ENCODE results near the gene EIF3F.

The EIF3F gene

GRCh38 chr11:8023831-8024555 is 36.9 kb downstream of the EIF3F start:
- no peaks in the 10 kb centered on the region for H3K9me3 ChIP-seq (replicated peaks in 1 of 11)
- H3K4me3 ChIP-seq, result no peak overlapping the region
- TF ChIP-seq Cebpa-rat (IDR thresholded peaks at IDR 0.05), result no peak
- peaks cover 0 to 7% (median 0%) of the 10 kb centered on the region in 11 experiments; a peak in 3 of 22 replicates for H4K20me1 ChIP-seq
- H3K27me3 ChIP-seq, result peaks cover 23 to 28% (median 25%) of the 10 kb centered on the region in 11 experiments
- no peak overlapping the region for H3K9ac ChIP-seq
- H3K27ac ChIP-seq, result no peak overlapping the region
- no peaks in the 10 kb centered on the region for H3K36me3 ChIP-seq
- H3K4me2 ChIP-seq, result no peak overlapping the region
- peaks cover 6 to 29% (median 12%) of the 10 kb centered on the region in 10 experiments; a peak in 17 of 20 replicates for H3K4me1 ChIP-seq

- Histone ChIP-seq H3K9ac (no peak overlapping the region), H3K4me1 (peaks cover 2 to 20% (median 6%) of the 10 kb centered on the region in 10 experiments; a peak in 17 of 20 replicates), H3K36me3 (no peaks in the 10 kb centered on the region), H3K4me3 (no peak overlapping the region), H3K27me3 (peaks cover 12 to 17% (median 14%) of the 10 kb centered on the region in 11 experiments), H4K20me1 (peaks cover 0 to 2% (median 0%) of the 10 kb centered on the region in 11 experiments; a peak in 2 of 22 replicates), H3K4me2 (0 out of 22 replicates have a peak overlapping the region, but pooled peaks of 1 of the 11 experiments have one; percentile 1), H3K9me3 (replicated peaks in 1 of 11) (no peaks in the 10 kb centered on the region), H3K27ac (no peak overlapping the region)
- no peak for TF ChIP-seq Cebpa-rat (IDR thresholded peaks at IDR 0.05)
These were observed 38.0 kb downstream of the EIF3F start for GRCh38 chr11:8025123-8025522.

GRCh38 chr11:8025816-8026215 is 38.7 kb downstream of the EIF3F start:
- 0 out of 22 replicates have a peak overlapping the region, but pooled peaks of 1 of the 11 experiments have one; percentile 1 for H3K4me2 ChIP-seq
- H3K9ac ChIP-seq, result no peak overlapping the region
- no peak for TF ChIP-seq Cebpa-rat (IDR thresholded peaks at IDR 0.05)
- H3K27ac ChIP-seq, result no peak overlapping the region
- H3K36me3 ChIP-seq, result no peaks in the 10 kb centered on the region
- H3K9me3 ChIP-seq (replicated peaks in 1 of 11), result no peaks in the 10 kb centered on the region
- H3K4me3 ChIP-seq, result no peak overlapping the region
- H4K20me1 ChIP-seq, result no peaks in the 10 kb centered on the region
- peaks cover 0 to 17% (median 3%) of the 10 kb centered on the region in 10 experiments; a peak in 7 of 20 replicates for H3K4me1 ChIP-seq
- peaks cover 5 to 10% (median 7%) of the 10 kb centered on the region in 11 experiments for H3K27me3 ChIP-seq

- H3K9me3 ChIP-seq (replicated peaks in 1 of 11), result no peaks in the 10 kb centered on the region
- peak in 1 of 11 experiments; percentile 54; a peak in 1 of 22 replicates for TF ChIP-seq Cebpa-rat (IDR thresholded peaks at IDR 0.05)
- H3K4me2 ChIP-seq, result peak overlapping the region in 4 of 11 experiments; percentile 7 to 25 (median 20); a peak in 4 of 22 replicates
- H3K4me3 ChIP-seq, result no peak overlapping the region
- no peak overlapping the region for H3K27ac ChIP-seq
- no peak overlapping the region for H3K9ac ChIP-seq
- no peaks in the 10 kb centered on the region for H3K27me3 ChIP-seq
- no peaks in the 10 kb centered on the region for H4K20me1 ChIP-seq
- H3K36me3 ChIP-seq, result no peaks in the 10 kb centered on the region
- H3K4me1 ChIP-seq, result peaks cover 0 to 17% (median 3%) of the 10 kb centered on the region in 10 experiments; a peak in 7 of 20 replicates
These were observed 39.8 kb downstream of the EIF3F start for GRCh38 chr11:8026982-8027381.

- no peaks in the 10 kb centered on the region for H4K20me1 ChIP-seq
- H3K4me3 ChIP-seq, result no peak overlapping the region
- peaks cover 0 to 27% (median 15%) of the 10 kb centered on the region in 10 experiments; a peak in 15 of 20 replicates for H3K4me1 ChIP-seq
- no peak overlapping the region for H3K9ac ChIP-seq
- H3K4me2 ChIP-seq, result no peak overlapping the region
- no peaks in the 10 kb centered on the region for H3K9me3 ChIP-seq (replicated peaks in 1 of 11)
- H3K27me3 ChIP-seq, result no peaks in the 10 kb centered on the region
- H3K27ac ChIP-seq, result no peak overlapping the region
- TF ChIP-seq Cebpa-rat (IDR thresholded peaks at IDR 0.05), result no peak
- no peaks in the 10 kb centered on the region for H3K36me3 ChIP-seq
These were observed 41.6 kb downstream of the EIF3F start for GRCh38 chr11:8028766-8029165.

GRCh38 chr11:8030526-8031247 is 43.5 kb downstream of the EIF3F start:
- no peak overlapping the region for H3K9ac ChIP-seq
- H3K27me3 ChIP-seq, result no peaks in the 10 kb centered on the region
- H3K4me1 ChIP-seq, result peaks cover 0 to 28% (median 14%) of the 10 kb centered on the region in 10 experiments; a peak in 15 of 20 replicates
- H3K27ac ChIP-seq, result no peak overlapping the region
- H3K4me2 ChIP-seq, result no peak overlapping the region
- no peak overlapping the region for H3K4me3 ChIP-seq
- TF ChIP-seq Cebpa-rat (IDR thresholded peaks at IDR 0.05), result no peak
- no peaks in the 10 kb centered on the region for H3K9me3 ChIP-seq (replicated peaks in 1 of 11)
- H4K20me1 ChIP-seq, result no peaks in the 10 kb centered on the region
- no peaks in the 10 kb centered on the region for H3K36me3 ChIP-seq

- no peak overlapping the region for H3K4me3 ChIP-seq
- no peak for TF ChIP-seq Cebpa-rat (IDR thresholded peaks at IDR 0.05)
These were observed 44.3 kb downstream of the EIF3F start for GRCh38 chr11:8031248-8032115.

GRCh38 chr11:8032122-8032521 is 45.0 kb downstream of the EIF3F start:
- no peak for TF ChIP-seq Cebpa-rat (IDR thresholded peaks at IDR 0.05)
- no peak overlapping the region for H3K27ac ChIP-seq

More at GRCh38 chr11:8031248-8032115, 44.3 kb downstream of the EIF3F start:
- H3K9ac ChIP-seq, result no peak overlapping the region
- H3K27me3 ChIP-seq, result no peaks in the 10 kb centered on the region
- H4K20me1 ChIP-seq, result no peaks in the 10 kb centered on the region
- H3K27ac ChIP-seq, result no peak overlapping the region
- H3K36me3 ChIP-seq, result no peaks in the 10 kb centered on the region
- H3K4me2 ChIP-seq, result no peak overlapping the region
- H3K4me1 ChIP-seq, result peaks cover 0 to 24% (median 12%) of the 10 kb centered on the region in 10 experiments; a peak in 15 of 20 replicates
- no peaks in the 10 kb centered on the region for H3K9me3 ChIP-seq (replicated peaks in 1 of 11)

More at GRCh38 chr11:8032122-8032521, 45.0 kb downstream of the EIF3F start:
- Histone ChIP-seq H3K4me1 (peaks cover 0 to 17% (median 12%) of the 10 kb centered on the region in 10 experiments; a peak in 15 of 20 replicates), H3K4me3 (no peak overlapping the region), H3K36me3 (no peaks in the 10 kb centered on the region), H3K4me2 (no peak overlapping the region), H4K20me1 (no peaks in the 10 kb centered on the region), H3K9ac (no peak overlapping the region), H3K27me3 (no peaks in the 10 kb centered on the region), H3K9me3 (replicated peaks in 1 of 11) (no peaks in the 10 kb centered on the region)
